ENCODE measurements around the gene CCDC120. TPM values are rescaled to one million over a fixed set of nuclear protein-coding genes. Genes with fewer than 3 reads are reported as not detected.

CCDC120 gene
- total and polyA plus RNA-seq, 9 of the 15 experiments (the other 6 are each of a cell fraction or from before 2014, with no cell fraction given) = 0.13 to 3.6 (median 0.54) TPM

GRCh38 chrX:49077941-49078340 lies 19.1 kb downstream of the CCDC120 start:
- Histone ChIP-seq H3K4me1 (replicated peaks in 1 of 2; ENCODE audit: control insufficient read depth in 2 of 2, insufficient read depth in 2 of 2, low read length in 2 of 2) (peaks cover 5 to 29% of the 10 kb centered on the region in 2 experiments; a peak in 3 of 5 replicates), H3K9ac (ENCODE audit: insufficient read depth in 1 of 2, low read depth in 2 of 2, low read length in 2 of 2) (no peak overlapping the region; a peak in 1 of 4 replicates), H3K4me3 (no peak overlapping the region), H3K9me1 (ENCODE audit: control insufficient read depth, insufficient read depth, low read length) (no peaks in the 10 kb centered on the region), H2AFZ (ENCODE audit: low read depth, low read length) (no peak overlapping the region), H3K79me2 (ENCODE audit: control insufficient read depth, insufficient read depth, low read length) (peaks cover 13% of the 10 kb centered on the region), H4K20me1 (replicated peaks; ENCODE audit: control insufficient read depth, insufficient read depth, low read length) (no peaks in the 10 kb centered on the region), H3K27ac (ENCODE audit: extremely low read depth, low read depth, low read length) (no peak overlapping the region), H3K36me3 (ENCODE audit: control insufficient read depth, insufficient read depth, low read length) (peaks cover 29% of the 10 kb centered on the region; the same call in 2 of the 3 replicates), H3K4me2 (ENCODE audit: insufficient read depth, low read length) (no peak overlapping the region), H3K9me3 (replicated peaks; ENCODE audit: control insufficient read depth, insufficient read depth, low read depth, low read length) (no peaks in the 10 kb centered on the region), H3K27me3 (ENCODE audit: control insufficient read depth in 2 of 2, insufficient read depth in 2 of 2, low read length in 2 of 2) (no peaks in the 10 kb centered on the region)
- no peak for FAIRE-seq
- CTCF ChIA-PET (ENCODE audit: low intra/inter-chr PET ratio) = no interaction called here
- peak; percentile 53 for TF ChIP-seq RBFOX2 (IDR thresholded peaks at IDR 0.05; ENCODE audit: low read depth, low read length)
- TF ChIP-seq SMARCB1 (IDR thresholded peaks at IDR 0.05; ENCODE audit: insufficient read length, low read depth) = no peak
- 52% methylated on average over 3 of the region's 5 CpGs for WGBS (ENCODE audit: insufficient coverage, low coverage, missing lambda C conversion rate)
- POLR2A ChIA-PET = interaction anchor here (1.0 kb wide), 1 partner anchor 12 kb away, joined by 3 read pairs; no protein-coding TSS in a partner anchor
- no peak for DNase-seq (ENCODE audit: extremely low read depth in 1 of 4, low spot score in 3 of 4)
- no TSS peak for BruUV-seq (replicated peaks)
- in situ Hi-C loops (cut with MboI) = no loop called here
- ATAC-seq = no peak
- intact Hi-C loops (cut with micrococcal nuclease) = no loop called here

- ChIA-PET CTCF (ENCODE audit: low intra/inter-chr PET ratio) (no interaction called here), POLR2A (interaction anchor here (0.6 to 2.2 kb wide), 9 partner anchors 10 to 156 kb away, joined by 3 to 20 read pairs (median 3); no protein-coding TSS in a partner anchor)
- Histone ChIP-seq H4K20me1 (replicated peaks; ENCODE audit: control insufficient read depth, insufficient read depth, low read length) (no peaks in the 10 kb centered on the region), H3K9me3 (replicated peaks; ENCODE audit: control insufficient read depth, insufficient read depth, low read depth, low read length) (no peaks in the 10 kb centered on the region), H3K4me1 (replicated peaks in 1 of 2; ENCODE audit: control insufficient read depth in 2 of 2, insufficient read depth in 2 of 2, low read length in 2 of 2) (peaks cover 5 to 23% of the 10 kb centered on the region in 2 experiments; a peak in 3 of 5 replicates), H3K27me3 (ENCODE audit: control insufficient read depth in 2 of 2, insufficient read depth in 2 of 2, low read length in 2 of 2) (no peaks in the 10 kb centered on the region), H3K4me3 (peak within 1 kb of the TSS; percentile 79), H3K27ac (ENCODE audit: extremely low read depth, low read depth, low read length) (peak within 1 kb of the TSS; percentile 98), H3K79me2 (ENCODE audit: control insufficient read depth, insufficient read depth, low read length) (peaks cover 13% of the 10 kb centered on the region), H2AFZ (ENCODE audit: low read depth, low read length) (peak within 1 kb of the TSS; percentile 74), H3K36me3 (ENCODE audit: control insufficient read depth, insufficient read depth, low read length) (peaks cover 28% of the 10 kb centered on the region; the same call in 2 of the 3 replicates), H3K9me1 (ENCODE audit: control insufficient read depth, insufficient read depth, low read length) (no peaks in the 10 kb centered on the region), H3K9ac (ENCODE audit: insufficient read depth in 1 of 2, low read depth in 2 of 2, low read length in 2 of 2) (peak within 1 kb of the TSS; percentile 92 to 94), H3K4me2 (ENCODE audit: insufficient read depth, low read length) (peak within 1 kb of the TSS; percentile 96)
- FAIRE-seq (peak; percentile 88), ATAC-seq (peak; percentile 92), DNase-seq (ENCODE audit: extremely low read depth in 1 of 4, low spot score in 3 of 4) (peak; percentile 83 to 88 (median 86))
- WGBS (ENCODE audit: insufficient coverage, low coverage, missing lambda C conversion rate) = under 1% methylated on average over 25 of the region's 55 CpGs
- in situ Hi-C loops (cut with MboI) (no loop called here), intact Hi-C loops (cut with micrococcal nuclease) (no loop called here)
- BruUV-seq (replicated peaks) = TSS peak; percentile 94
- 0 out of 2 replicates have a peak, but pooled peaks have one; percentile 32 for TF ChIP-seq TEAD2 (tag; IDR thresholded peaks at IDR 0.05)
- TF ChIP-seq C11orf30 (IDR thresholded peaks at IDR 0.05; ENCODE audit: low read depth) = peak; percentile 43
Observed at GRCh38 chrX:49079489-49080428, 21.0 kb downstream of the CCDC120 start, which contains the start of gene WDR45. Gene WDR45 (minus strand): TSS chrX:49079887. CDS start chrX:49078095, 1,792 bp downstream.
